ENCODE results near the gene PIK3R5. TPM values are rescaled to one million over a fixed set of nuclear protein-coding genes. Genes with fewer than 3 reads are reported as not detected.
A peak's percentile ranks its signal among the peaks of the same experiment; 100 is the strongest.
"Not testable (repeated sequence)": the region's sequence is repeated elsewhere in the genome, so short reads cannot be mapped to it uniquely, and the experiment has no call there.

The PIK3R5 gene
- polyA plus RNA-seq, 1 donor (not counting 4 experiments of a cell fraction or from before 2014, with no cell fraction given) = not detected

DNA sequence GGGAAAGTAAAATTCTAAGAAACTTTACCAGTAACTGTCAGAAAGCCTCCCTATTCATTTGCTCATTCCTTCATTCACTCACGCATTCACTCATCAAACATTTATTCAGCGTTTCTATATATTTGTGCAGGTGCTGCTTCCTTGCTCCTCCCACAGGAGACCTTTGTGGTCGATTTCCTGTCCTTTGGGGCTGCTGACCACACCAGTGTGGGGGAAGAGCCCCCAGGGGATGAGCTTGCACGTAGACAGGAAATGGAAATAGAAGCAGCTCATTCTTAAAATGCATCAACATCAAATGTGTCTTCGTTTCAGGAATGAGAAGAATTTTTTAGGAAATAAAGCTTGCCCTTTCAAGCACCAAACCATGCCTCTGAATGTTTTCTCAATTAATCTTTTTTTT, 107.6 kb downstream of the PIK3R5 start:
- Histone ChIP-seq H3K4me1 (ENCODE audit: control insufficient read depth, extremely low read depth, insufficient read depth, low read length) (peaks cover 24% of the 10 kb centered on the region), H3K79me2 (ENCODE audit: control insufficient read depth, insufficient read depth, low read length) (no peaks in the 10 kb centered on the region), H3K9ac (ENCODE audit: control insufficient read depth, extremely low read depth, insufficient read depth, low read length) (no peak overlapping the region), H4K20me1 (ENCODE audit: control insufficient read depth, extremely low read depth, insufficient read depth, low read length) (no peaks in the 10 kb centered on the region), H3K27ac (ENCODE audit: control insufficient read depth, insufficient read depth, low read length) (no peak overlapping the region), H3K4me3 (ENCODE audit: control insufficient read depth in 2 of 3, extremely low read depth in 1 of 3, insufficient read depth in 2 of 3, low read depth in 1 of 3, low read length in 3 of 3) (no peak overlapping the region), H3K9me3 (ENCODE audit: control insufficient read depth, low read depth, low read length) (no peaks in the 10 kb centered on the region), H3K27me3 (ENCODE audit: control insufficient read depth, extremely low read depth, insufficient read depth, low read length) (no peaks in the 10 kb centered on the region), H3K9me1 (ENCODE audit: control insufficient read depth, extremely low read depth, insufficient read depth, low read length) (no peaks in the 10 kb centered on the region), H3K4me2 (ENCODE audit: control insufficient read depth, extremely low read depth, insufficient read depth, low read depth, low read length) (peak overlapping the region; percentile 41), H3K36me3 (ENCODE audit: control insufficient read depth in 2 of 2, extremely low read depth in 1 of 2, insufficient read depth in 2 of 2, low read length in 2 of 2) (no peaks in the 10 kb centered on the region), H2AFZ (ENCODE audit: control insufficient read depth, low read length) (no peak overlapping the region)
- FAIRE-seq (peak; percentile 20), DNase-seq (ENCODE audit: low read depth, low spot score) (peak; percentile 62)
- dilution Hi-C loops (cut with MboI; ENCODE audit: extremely low pct_ligation_motif_present, low sequenced_read_pairs) = no loop called here
- TF ChIP-seq, protein P1, sequence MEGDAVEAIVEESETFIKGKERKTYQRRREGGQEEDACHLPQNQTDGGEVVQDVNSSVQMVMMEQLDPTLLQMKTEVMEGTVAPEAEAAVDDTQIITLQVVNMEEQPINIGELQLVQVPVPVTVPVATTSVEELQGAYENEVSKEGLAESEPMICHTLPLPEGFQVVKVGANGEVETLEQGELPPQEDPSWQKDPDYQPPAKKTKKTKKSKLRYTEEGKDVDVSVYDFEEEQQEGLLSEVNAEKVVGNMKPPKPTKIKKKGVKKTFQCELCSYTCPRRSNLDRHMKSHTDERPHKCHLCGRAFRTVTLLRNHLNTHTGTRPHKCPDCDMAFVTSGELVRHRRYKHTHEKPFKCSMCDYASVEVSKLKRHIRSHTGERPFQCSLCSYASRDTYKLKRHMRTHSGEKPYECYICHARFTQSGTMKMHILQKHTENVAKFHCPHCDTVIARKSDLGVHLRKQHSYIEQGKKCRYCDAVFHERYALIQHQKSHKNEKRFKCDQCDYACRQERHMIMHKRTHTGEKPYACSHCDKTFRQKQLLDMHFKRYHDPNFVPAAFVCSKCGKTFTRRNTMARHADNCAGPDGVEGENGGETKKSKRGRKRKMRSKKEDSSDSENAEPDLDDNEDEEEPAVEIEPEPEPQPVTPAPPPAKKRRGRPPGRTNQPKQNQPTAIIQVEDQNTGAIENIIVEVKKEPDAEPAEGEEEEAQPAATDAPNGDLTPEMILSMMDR (optimal IDR thresholded peaks at IDR 0.05 in 1 of 3, IDR thresholded peaks at IDR 0.05 in 1 of 3, conservative IDR thresholded peaks at IDR 0.05 in 1 of 3; ENCODE audit: extremely low read depth in 1 of 3, insufficient read depth in 2 of 3, low read length in 3 of 3) = no peak
- no peak for TF ChIP-seq EZH2 (IDR thresholded peaks at IDR 0.05; ENCODE audit: low read length)

- H3K9ac ChIP-seq (ENCODE audit: control insufficient read depth, extremely low read depth, insufficient read depth, low read length) = no peak overlapping the region
- no peak for DNase-seq (ENCODE audit: low read depth, low spot score)
- no peak overlapping the region for H3K4me2 ChIP-seq (ENCODE audit: control insufficient read depth, extremely low read depth, insufficient read depth, low read depth, low read length)
- no peak for TF ChIP-seq EZH2 (IDR thresholded peaks at IDR 0.05; ENCODE audit: low read length)
- TF ChIP-seq, protein P1 (optimal IDR thresholded peaks at IDR 0.05 in 1 of 3, IDR thresholded peaks at IDR 0.05 in 1 of 3, conservative IDR thresholded peaks at IDR 0.05 in 1 of 3; ENCODE audit: extremely low read depth in 1 of 3, insufficient read depth in 2 of 3, low read length in 3 of 3) = no peak
- H4K20me1 ChIP-seq (ENCODE audit: control insufficient read depth, extremely low read depth, insufficient read depth, low read length) = no peaks in the 10 kb centered on the region
- no peaks in the 10 kb centered on the region for H3K27me3 ChIP-seq (ENCODE audit: control insufficient read depth, extremely low read depth, insufficient read depth, low read length)
- FAIRE-seq = no peak
- H3K79me2 ChIP-seq (ENCODE audit: control insufficient read depth, insufficient read depth, low read length) = no peaks in the 10 kb centered on the region
- no peak overlapping the region for H3K27ac ChIP-seq (ENCODE audit: control insufficient read depth, insufficient read depth, low read length)
- dilution Hi-C loops (cut with MboI; ENCODE audit: extremely low pct_ligation_motif_present, low sequenced_read_pairs) = no loop called here
- no peaks in the 10 kb centered on the region for H3K36me3 ChIP-seq (ENCODE audit: control insufficient read depth in 2 of 2, extremely low read depth in 1 of 2, insufficient read depth in 2 of 2, low read length in 2 of 2)
- no peaks in the 10 kb centered on the region for H3K9me3 ChIP-seq (ENCODE audit: control insufficient read depth, low read depth, low read length)
- no peak overlapping the region for H3K4me3 ChIP-seq (ENCODE audit: control insufficient read depth in 2 of 3, extremely low read depth in 1 of 3, insufficient read depth in 2 of 3, low read depth in 1 of 3, low read length in 3 of 3)
- no peak overlapping the region for H2AFZ ChIP-seq (ENCODE audit: control insufficient read depth, low read length)
- H3K4me1 ChIP-seq (ENCODE audit: control insufficient read depth, extremely low read depth, insufficient read depth, low read length) = peaks cover 16% of the 10 kb centered on the region
- H3K9me1 ChIP-seq (ENCODE audit: control insufficient read depth, extremely low read depth, insufficient read depth, low read length) = no peaks in the 10 kb centered on the region
Measured at GRCh38 chr17:8856869-8857575, 108.5 kb downstream of the PIK3R5 start.

DNA sequence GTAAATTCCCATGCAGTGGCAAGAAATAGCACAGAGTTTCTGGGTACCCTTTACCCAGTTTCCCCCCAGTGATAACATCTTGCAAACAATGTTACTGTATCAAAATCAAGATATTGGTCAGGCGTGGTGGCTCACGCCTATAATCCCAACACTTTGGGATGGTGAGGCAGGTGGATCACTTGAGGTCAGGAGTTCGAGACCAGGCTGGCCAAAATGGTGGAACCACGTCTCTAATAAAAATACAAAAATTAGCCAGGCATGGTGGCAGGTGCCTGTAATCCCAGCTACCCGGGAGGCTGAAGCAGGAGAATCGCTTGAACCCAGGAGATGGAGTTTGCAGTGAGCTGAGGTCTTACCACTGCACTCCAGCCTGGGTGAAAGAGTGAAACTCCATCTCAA, 109.3 kb downstream of the PIK3R5 start:
- H3K9me1 ChIP-seq (ENCODE audit: control insufficient read depth, extremely low read depth, insufficient read depth, low read length); H4K20me1 ChIP-seq (ENCODE audit: control insufficient read depth, extremely low read depth, insufficient read depth, low read length); FAIRE-seq; DNase-seq (ENCODE audit: low read depth, low spot score); H3K9ac ChIP-seq (ENCODE audit: control insufficient read depth, extremely low read depth, insufficient read depth, low read length); dilution Hi-C loops (cut with MboI; ENCODE audit: extremely low pct_ligation_motif_present, low sequenced_read_pairs); H3K27me3 ChIP-seq (ENCODE audit: control insufficient read depth, extremely low read depth, insufficient read depth, low read length); H3K4me3 ChIP-seq (ENCODE audit: control insufficient read depth in 2 of 3, extremely low read depth in 1 of 3, insufficient read depth in 2 of 3, low read depth in 1 of 3, low read length in 3 of 3); H3K27ac ChIP-seq (ENCODE audit: control insufficient read depth, insufficient read depth, low read length); H3K4me2 ChIP-seq (ENCODE audit: control insufficient read depth, extremely low read depth, insufficient read depth, low read depth, low read length); H2AFZ ChIP-seq (ENCODE audit: control insufficient read depth, low read length); H3K9me3 ChIP-seq (ENCODE audit: control insufficient read depth, low read depth, low read length); H3K79me2 ChIP-seq (ENCODE audit: control insufficient read depth, insufficient read depth, low read length); H3K36me3 ChIP-seq (ENCODE audit: control insufficient read depth in 2 of 2, extremely low read depth in 1 of 2, insufficient read depth in 2 of 2, low read length in 2 of 2): not testable (repeated sequence)
- peaks cover 10% of the 10 kb centered on the region for H3K4me1 ChIP-seq (ENCODE audit: control insufficient read depth, extremely low read depth, insufficient read depth, low read length)
